ENCODE data around the gene XRCC5.
"Not testable (repeated sequence)": the region's sequence is repeated elsewhere in the genome, so short reads cannot be mapped to it uniquely, and the experiment has no call there.

The XRCC5 gene

GRCh38 chr2:216118474-216118873 lies 9.3 kb downstream of the XRCC5 start:
- no peak for DNase-seq
- no peak for ATAC-seq

- no peak for DNase-seq
- ATAC-seq = no peak
Observed at GRCh38 chr2:216119146-216119545, 10.0 kb downstream of the XRCC5 start.

GRCh38 chr2:216119986-216120385 lies 10.8 kb downstream of the XRCC5 start:
- DNase-seq (no peak), ATAC-seq (peak; percentile 91)

GRCh38 chr2:216121255-216121654 lies 12.1 kb downstream of the XRCC5 start:
- DNase-seq (no peak), ATAC-seq (no peak)

GRCh38 chr2:216126943-216127342 lies 17.8 kb downstream of the XRCC5 start:
- ATAC-seq (no peak), DNase-seq (no peak)

GRCh38 chr2:216130346-216130971 lies 21.3 kb downstream of the XRCC5 start:
- no peak for ATAC-seq

GRCh38 chr2:216131175-216131926 lies 22.2 kb downstream of the XRCC5 start:
- ATAC-seq (no peak), DNase-seq (no peak)

More at GRCh38 chr2:216130346-216130971, 21.3 kb downstream of the XRCC5 start:
- no peak for DNase-seq

GRCh38 chr2:216132585-216132984 lies 23.4 kb downstream of the XRCC5 start:
- ATAC-seq = peak; percentile 52
- DNase-seq = no peak

GRCh38 chr2:216133397-216133796 lies 24.2 kb downstream of the XRCC5 start:
- DNase-seq (no peak), ATAC-seq (no peak)

GRCh38 chr2:216134958-216135541 lies 25.9 kb downstream of the XRCC5 start:
- ATAC-seq = no peak

GRCh38 chr2:216139884-216140283 lies 30.7 kb downstream of the XRCC5 start:
- no peak for DNase-seq
- ATAC-seq = no peak

More at GRCh38 chr2:216134958-216135541, 25.9 kb downstream of the XRCC5 start:
- DNase-seq = no peak

- not testable (repeated sequence) for DNase-seq, ATAC-seq
Observed at GRCh38 chr2:216141516-216141915, 32.4 kb downstream of the XRCC5 start.

GRCh38 chr2:216142540-216142939 lies 33.4 kb downstream of the XRCC5 start:
- peak; percentile 26 for DNase-seq
- peak; percentile 86 for ATAC-seq

GRCh38 chr2:216144372-216144771 lies 35.2 kb downstream of the XRCC5 start:
- DNase-seq = no peak
- ATAC-seq = no peak

GRCh38 chr2:216144857-216145256 lies 35.7 kb downstream of the XRCC5 start:
- DNase-seq (no peak), ATAC-seq (no peak)

GRCh38 chr2:216146573-216146972 lies 37.4 kb downstream of the XRCC5 start:
- ATAC-seq (no peak), DNase-seq (no peak)

- DNase-seq (no peak), ATAC-seq (no peak)
Observed at GRCh38 chr2:216147172-216148131, 38.3 kb downstream of the XRCC5 start.

GRCh38 chr2:216148983-216149382 lies 39.8 kb downstream of the XRCC5 start:
- ATAC-seq (no peak), DNase-seq (no peak)

- no peak for ATAC-seq
- DNase-seq = no peak
Observed at GRCh38 chr2:216149741-216150140, 40.6 kb downstream of the XRCC5 start.

GRCh38 chr2:216151313-216152025 lies 42.3 kb downstream of the XRCC5 start:
- DNase-seq (no peak), ATAC-seq (peak; percentile 50)

GRCh38 chr2:216155954-216156353 lies 46.8 kb downstream of the XRCC5 start:
- ATAC-seq (no peak), DNase-seq (no peak)
